WTC11 (cell line): Measurements from ENCODE around the gene CRX. TPM values are rescaled to one million over a fixed set of nuclear protein-coding genes. Genes with fewer than 3 reads are reported as not detected.

ENCODE experiments used
- ATAC-seq: fragments of 200-7000 bp; cut with Tn5 transposase; 2 replicates; pipeline ENCODE4 v1.10.0; 2021; ENCODE audit warnings: mild to moderate bottlenecking, moderate library complexity
- CTCF ChIA-PET: fragments of 300-600 bp; sonication (Branson Sonifier 250); formaldehyde crosslinking; loops from one replicate; lab custom pipeline; 2021; ENCODE audit warnings: antibody characterized with exemption; lab: Charles Lee
- POLR2A ChIA-PET: fragments of 350-600 bp; sonication (Branson Sonifier 250); formaldehyde crosslinking; loops from one replicate; lab custom pipeline; 2021; ENCODE audit warnings: antibody characterized with exemption; lab: Charles Lee
- DNase-seq: peaks from one replicate; pipeline ENCODE4 v3.0.0; 2021; ENCODE audit warnings: low spot score
- H3K27ac Mint-ChIP-seq: 2 replicates; pipeline ENCODE4 v1.8.0; 2021; ENCODE audit warnings: mixed read lengths
- H3K27me3 Mint-ChIP-seq: 2 replicates; pipeline ENCODE4 v1.8.0; 2021; ENCODE audit warnings: low read depth, mild to moderate bottlenecking, moderate library complexity, mixed read lengths
- H3K36me3 Mint-ChIP-seq: 2 replicates; pipeline ENCODE4 v1.8.0; 2021; ENCODE audit warnings: mixed read lengths
- H3K4me1 Mint-ChIP-seq: 2 replicates; pipeline ENCODE4 v1.8.0; 2022; ENCODE audit warnings: mixed read lengths
- H3K4me3 Mint-ChIP-seq: 2 replicates; pipeline ENCODE4 v1.8.0; 2021; ENCODE audit warnings: mild to moderate bottlenecking, moderate library complexity, mixed read lengths
- H3K9me3 Mint-ChIP-seq: 2 replicates; pipeline ENCODE4 v1.8.0; 2021; ENCODE audit warnings: mixed read lengths
- total RNA-seq: library from RNA; stranded (reverse); gene quantifications from 3 replicates; pipeline ENCODE4 v1.2.3, GENCODE V29; 2021
- TF ChIP-seq, protein P1 (sequence below): sonication (generic); formaldehyde crosslinking; IDR thresholded peaks from 2 replicates; pipeline ENCODE4 v1.8.1; 2023; ENCODE audit warnings: mild to moderate bottlenecking, missing genetic modification reagents
- TF ChIP-seq, protein P2 (sequence below): sonication (generic); formaldehyde crosslinking; IDR thresholded peaks from 2 replicates; pipeline ENCODE4 v1.8.0; 2022; ENCODE audit warnings: mild to moderate bottlenecking, missing genetic modification reagents

The CRX gene
- total RNA-seq, 1 experiment from 2014 or later: 0.17 TPM

- TF ChIP-seq, protein P1, sequence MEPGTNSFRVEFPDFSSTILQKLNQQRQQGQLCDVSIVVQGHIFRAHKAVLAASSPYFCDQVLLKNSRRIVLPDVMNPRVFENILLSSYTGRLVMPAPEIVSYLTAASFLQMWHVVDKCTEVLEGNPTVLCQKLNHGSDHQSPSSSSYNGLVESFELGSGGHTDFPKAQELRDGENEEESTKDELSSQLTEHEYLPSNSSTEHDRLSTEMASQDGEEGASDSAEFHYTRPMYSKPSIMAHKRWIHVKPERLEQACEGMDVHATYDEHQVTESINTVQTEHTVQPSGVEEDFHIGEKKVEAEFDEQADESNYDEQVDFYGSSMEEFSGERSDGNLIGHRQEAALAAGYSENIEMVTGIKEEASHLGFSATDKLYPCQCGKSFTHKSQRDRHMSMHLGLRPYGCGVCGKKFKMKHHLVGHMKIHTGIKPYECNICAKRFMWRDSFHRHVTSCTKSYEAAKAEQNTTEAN (CRISPR knock-in tag): no peak
- TF ChIP-seq, protein P2, sequence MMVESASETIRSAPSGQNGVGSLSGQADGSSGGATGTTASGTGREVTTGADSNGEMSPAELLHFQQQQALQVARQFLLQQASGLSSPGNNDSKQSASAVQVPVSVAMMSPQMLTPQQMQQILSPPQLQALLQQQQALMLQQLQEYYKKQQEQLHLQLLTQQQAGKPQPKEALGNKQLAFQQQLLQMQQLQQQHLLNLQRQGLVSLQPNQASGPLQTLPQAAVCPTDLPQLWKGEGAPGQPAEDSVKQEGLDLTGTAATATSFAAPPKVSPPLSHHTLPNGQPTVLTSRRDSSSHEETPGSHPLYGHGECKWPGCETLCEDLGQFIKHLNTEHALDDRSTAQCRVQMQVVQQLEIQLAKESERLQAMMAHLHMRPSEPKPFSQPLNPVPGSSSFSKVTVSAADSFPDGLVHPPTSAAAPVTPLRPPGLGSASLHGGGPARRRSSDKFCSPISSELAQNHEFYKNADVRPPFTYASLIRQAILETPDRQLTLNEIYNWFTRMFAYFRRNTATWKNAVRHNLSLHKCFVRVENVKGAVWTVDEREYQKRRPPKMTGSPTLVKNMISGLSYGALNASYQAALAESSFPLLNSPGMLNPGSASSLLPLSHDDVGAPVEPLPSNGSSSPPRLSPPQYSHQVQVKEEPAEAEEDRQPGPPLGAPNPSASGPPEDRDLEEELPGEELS: no peak
- H3K9me3 Mint-ChIP-seq: peaks cover 18% of the 10 kb centered on the region
- no peak overlapping the region for H3K4me3 Mint-ChIP-seq
- CTCF ChIA-PET: interaction anchor here (0.9 to 1.9 kb wide), 2 partner anchors 23 to 43 kb away, joined by 3 to 11 read pairs; no protein-coding TSS in a partner anchor
- POLR2A ChIA-PET: no interaction called here
- 0 out of 2 replicates have a peak overlapping the region, but pooled peaks have one; percentile 1 for H3K27ac Mint-ChIP-seq
- H3K4me1 Mint-ChIP-seq: no peaks in the 10 kb centered on the region
- H3K36me3 Mint-ChIP-seq: peaks cover 16% of the 10 kb centered on the region
- peak; percentile 51 for ATAC-seq
- DNase-seq: no peak
- H3K27me3 Mint-ChIP-seq: no peaks in the 10 kb centered on the region
These were observed 70.4 kb downstream of the CRX start for GRCh38 chr19:47891923-47892666.

Other genes with a start within 250 kb of the CRX start
- gene ZNF541, start 248.8 kb upstream of the CRX start, total RNA-seq: 0.07 to 0.09 TPM (median 0.09 TPM) in 3 replicates
- 23.0 to 30.3 TPM (median 26.0 TPM) in 3 replicates for gene BICRA, start 212.8 kb upstream of the CRX start, total RNA-seq
- 11.8 to 15.5 TPM (median 15.4 TPM) in 3 replicates for gene EHD2, start 108.5 kb upstream of the CRX start, total RNA-seq
- 289 to 315 TPM (median 310 TPM) in 3 replicates for gene NOP53, start 76.4 kb upstream of the CRX start, total RNA-seq
- gene SELENOW, start 43.2 kb upstream of the CRX start, total RNA-seq: 391 to 430 TPM (median 422 TPM) in 3 replicates
- not detected in 3 replicates for gene TPRX1, start 17.4 kb upstream of the CRX start, total RNA-seq
- not detected in 3 replicates for gene TPRX2, start 37.3 kb downstream of the CRX start, total RNA-seq
- 0.18 to 0.32 TPM (median 0.31 TPM) in 3 replicates for gene SULT2A1, start 64.4 kb downstream of the CRX start, total RNA-seq
- gene BSPH1, start 170.2 kb downstream of the CRX start, total RNA-seq: not detected in 3 replicates
- not detected in 3 replicates for gene ELSPBP1, start 172.7 kb downstream of the CRX start, total RNA-seq
- not detected in 3 replicates for gene CABP5, start 222.1 kb downstream of the CRX start, total RNA-seq